ENCODE data around the gene ATP2B2.

ATP2B2 gene

DNA sequence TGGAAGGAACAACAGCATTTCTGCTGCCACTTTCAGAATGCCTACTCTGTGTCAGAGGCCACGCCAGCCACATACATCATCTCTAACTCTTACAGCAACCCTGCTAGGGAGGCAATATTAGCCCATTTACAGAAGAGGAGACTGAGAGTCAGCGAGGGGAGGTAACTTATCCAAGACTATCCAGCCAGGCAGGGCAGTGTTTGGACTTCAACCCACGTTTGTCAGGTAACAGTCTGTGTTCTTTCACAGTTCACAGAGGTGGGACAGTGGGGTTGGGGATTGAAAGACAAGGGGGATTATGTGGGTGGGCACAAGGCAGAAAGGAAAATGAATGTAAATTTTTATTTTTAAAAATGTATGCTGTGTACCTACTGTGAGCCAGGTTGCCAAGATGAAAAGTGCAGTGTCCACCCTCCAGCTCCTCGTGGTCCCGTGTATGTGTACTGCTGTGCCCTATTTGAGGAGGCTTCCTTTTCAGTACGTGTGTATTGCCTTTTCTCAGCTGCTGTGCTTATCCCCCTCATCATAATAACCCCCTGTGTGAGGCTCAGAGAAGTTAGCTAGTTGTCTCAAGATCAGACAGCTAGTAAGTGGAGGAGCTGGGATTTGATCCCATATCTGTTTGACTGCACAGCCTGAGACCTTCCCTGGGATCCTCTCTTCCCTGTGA, 16.5 kb upstream of the ATP2B2 start:
- no peak overlapping the region for H3K4me3 Mint-ChIP-seq
- peaks cover 20% of the 10 kb centered on the region for H3K27me3 Mint-ChIP-seq
- H3K36me3 Mint-ChIP-seq = no peaks in the 10 kb centered on the region
- H3K27ac Mint-ChIP-seq = no peak overlapping the region
- H3K9me3 Mint-ChIP-seq (ENCODE audit: low read depth) = no peaks in the 10 kb centered on the region
- H3K4me1 Mint-ChIP-seq (ENCODE audit: low read depth) = no peaks in the 10 kb centered on the region

DNA sequence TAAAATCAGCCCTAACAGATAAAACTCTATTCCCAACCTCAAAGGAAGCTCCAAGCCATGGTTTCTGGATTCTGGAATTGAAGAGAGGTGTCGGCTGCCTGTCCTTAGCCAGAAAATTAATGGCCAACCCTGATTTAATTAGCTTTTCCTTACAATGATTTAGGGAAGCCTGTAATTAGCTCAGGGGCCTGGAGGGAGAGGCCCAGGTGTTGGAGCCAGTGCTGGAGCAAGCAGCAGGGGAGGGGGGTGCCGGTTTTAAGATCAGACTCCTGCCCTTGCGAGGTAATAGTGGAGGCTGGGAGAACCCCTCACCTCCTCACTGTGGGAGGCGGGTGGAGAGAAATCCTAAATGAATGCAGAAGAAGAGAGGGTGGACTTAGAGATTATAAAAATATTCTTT, 14.7 kb upstream of the ATP2B2 start:
- Mint-ChIP-seq H3K27me3 (peaks cover 12% of the 10 kb centered on the region), H3K36me3 (no peaks in the 10 kb centered on the region), H3K27ac (no peak overlapping the region), H3K9me3 (ENCODE audit: low read depth) (no peaks in the 10 kb centered on the region), H3K4me3 (no peak overlapping the region), H3K4me1 (ENCODE audit: low read depth) (no peaks in the 10 kb centered on the region)

- no peak overlapping the region for H3K27ac Mint-ChIP-seq
Measured at GRCh38 chr3:10519236-10519635, 13.8 kb upstream of the ATP2B2 start.

GRCh38 chr3:10518506-10519150, 13.2 kb upstream of the ATP2B2 start:
- no peaks in the 10 kb centered on the region for H3K4me1 Mint-ChIP-seq (ENCODE audit: low read depth)
- no peaks in the 10 kb centered on the region for H3K9me3 Mint-ChIP-seq (ENCODE audit: low read depth)
- H3K36me3 Mint-ChIP-seq = no peaks in the 10 kb centered on the region
- H3K27ac Mint-ChIP-seq = no peak overlapping the region
- peaks cover 4% of the 10 kb centered on the region for H3K27me3 Mint-ChIP-seq
- no peak overlapping the region for H3K4me3 Mint-ChIP-seq

More at GRCh38 chr3:10519236-10519635, 13.8 kb upstream of the ATP2B2 start:
- Mint-ChIP-seq H3K4me1 (ENCODE audit: low read depth) (no peaks in the 10 kb centered on the region), H3K27me3 (peaks cover 6% of the 10 kb centered on the region), H3K9me3 (ENCODE audit: low read depth) (no peaks in the 10 kb centered on the region), H3K36me3 (no peaks in the 10 kb centered on the region), H3K4me3 (no peak overlapping the region)

- H3K4me1 Mint-ChIP-seq (ENCODE audit: low read depth) = no peaks in the 10 kb centered on the region
- H3K36me3 Mint-ChIP-seq = no peaks in the 10 kb centered on the region
- no peak overlapping the region for H3K27ac Mint-ChIP-seq
- peaks cover 4% of the 10 kb centered on the region for H3K27me3 Mint-ChIP-seq
- no peak overlapping the region for H3K4me3 Mint-ChIP-seq
- no peaks in the 10 kb centered on the region for H3K9me3 Mint-ChIP-seq (ENCODE audit: low read depth)
Measured at GRCh38 chr3:10517627-10518026, 12.2 kb upstream of the ATP2B2 start.

DNA sequence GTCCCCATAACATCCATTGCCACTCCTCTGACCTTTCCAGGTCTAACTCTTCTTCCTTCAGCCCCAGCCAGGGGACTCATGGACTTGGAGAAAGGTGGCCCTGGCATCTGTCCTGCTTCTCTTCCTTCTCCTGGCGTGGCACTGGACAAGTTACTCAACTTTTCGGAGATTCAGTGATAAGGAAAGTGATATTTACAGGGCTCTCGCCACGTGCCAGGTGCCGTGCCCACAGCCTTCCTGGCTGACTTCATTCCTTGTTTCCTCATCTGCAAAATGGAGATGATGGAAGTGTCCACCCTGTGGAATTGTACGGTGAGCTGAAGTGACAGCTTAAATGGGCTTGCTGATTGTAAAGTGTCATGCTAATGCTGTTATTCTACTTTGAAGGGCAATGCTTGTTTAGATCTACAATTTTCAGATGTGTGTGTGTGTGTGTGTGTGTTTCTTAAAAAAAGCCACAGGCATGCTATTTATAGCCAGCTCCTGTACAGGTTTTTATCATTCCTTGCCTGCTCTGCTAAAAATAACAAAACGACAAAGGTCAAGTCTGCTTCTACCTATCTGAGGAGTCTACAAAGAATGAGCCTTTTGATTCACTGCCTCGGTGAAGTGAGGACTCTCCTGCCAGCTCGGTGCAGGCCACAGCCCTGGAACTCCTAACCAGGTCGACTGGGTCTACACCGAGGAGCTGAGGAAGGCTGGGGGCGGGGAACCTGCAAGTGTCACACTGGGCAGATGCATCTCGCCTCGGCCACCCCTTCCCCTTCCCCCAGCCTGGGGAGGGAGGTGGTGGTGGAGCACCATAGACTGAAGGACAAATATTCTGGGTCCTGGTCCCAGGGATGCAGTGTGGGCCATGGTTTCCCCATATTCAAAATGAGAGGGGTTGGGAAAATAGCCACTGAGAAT, 11.4 kb upstream of the ATP2B2 start:
- Mint-ChIP-seq H3K9me3 (ENCODE audit: low read depth) (no peaks in the 10 kb centered on the region), H3K4me3 (no peak overlapping the region), H3K36me3 (no peaks in the 10 kb centered on the region), H3K4me1 (ENCODE audit: low read depth) (no peaks in the 10 kb centered on the region), H3K27ac (no peak overlapping the region), H3K27me3 (peaks cover 4% of the 10 kb centered on the region)

GRCh38 chr3:10515884-10516495, 10.6 kb upstream of the ATP2B2 start:
- H3K4me3 Mint-ChIP-seq = no peak overlapping the region
- H3K9me3 Mint-ChIP-seq (ENCODE audit: low read depth) = no peaks in the 10 kb centered on the region
- no peaks in the 10 kb centered on the region for H3K4me1 Mint-ChIP-seq (ENCODE audit: low read depth)
- H3K27me3 Mint-ChIP-seq = no peaks in the 10 kb centered on the region
- no peak overlapping the region for H3K27ac Mint-ChIP-seq
- no peaks in the 10 kb centered on the region for H3K36me3 Mint-ChIP-seq

DNA sequence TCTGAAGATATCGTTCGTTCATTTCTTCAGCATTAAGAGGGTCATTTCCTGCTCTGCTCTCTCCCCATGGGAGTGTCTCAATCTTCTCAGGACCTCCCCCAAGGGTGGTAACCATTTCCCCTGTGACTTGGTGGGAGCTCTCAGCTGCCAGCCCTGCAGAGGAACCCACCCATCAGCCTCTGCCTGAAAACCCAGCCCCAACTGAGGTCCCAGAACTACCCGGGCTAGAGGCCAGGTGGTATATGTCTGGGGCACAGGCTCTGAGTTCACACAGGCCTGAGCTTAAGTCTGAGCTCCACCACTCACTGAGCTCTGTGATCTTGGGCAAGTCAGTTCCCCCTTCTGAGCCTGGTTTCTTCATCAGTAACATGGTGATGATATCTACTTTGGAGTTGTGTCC, 10.0 kb upstream of the ATP2B2 start:
- Mint-ChIP-seq H3K4me3 (no peak overlapping the region), H3K36me3 (no peaks in the 10 kb centered on the region), H3K9me3 (ENCODE audit: low read depth) (no peaks in the 10 kb centered on the region), H3K4me1 (ENCODE audit: low read depth) (no peaks in the 10 kb centered on the region), H3K27me3 (no peaks in the 10 kb centered on the region), H3K27ac (no peak overlapping the region)

- H3K4me1 Mint-ChIP-seq (ENCODE audit: low read depth) = no peaks in the 10 kb centered on the region
- no peaks in the 10 kb centered on the region for H3K27me3 Mint-ChIP-seq
- H3K4me3 Mint-ChIP-seq = no peak overlapping the region
- H3K27ac Mint-ChIP-seq = no peak overlapping the region
- no peaks in the 10 kb centered on the region for H3K9me3 Mint-ChIP-seq (ENCODE audit: low read depth)
- H3K36me3 Mint-ChIP-seq = no peaks in the 10 kb centered on the region
Measured at GRCh38 chr3:10514407-10515069, 9.2 kb upstream of the ATP2B2 start.

- H3K4me3 Mint-ChIP-seq = no peak overlapping the region
- no peaks in the 10 kb centered on the region for H3K4me1 Mint-ChIP-seq (ENCODE audit: low read depth)
- no peaks in the 10 kb centered on the region for H3K9me3 Mint-ChIP-seq (ENCODE audit: low read depth)
- no peaks in the 10 kb centered on the region for H3K27me3 Mint-ChIP-seq
- no peak overlapping the region for H3K27ac Mint-ChIP-seq
- H3K36me3 Mint-ChIP-seq = no peaks in the 10 kb centered on the region
Measured at GRCh38 chr3:10513306-10513705, 7.9 kb upstream of the ATP2B2 start.

- Mint-ChIP-seq H3K4me3 (no peak overlapping the region), H3K27ac (no peak overlapping the region), H3K4me1 (ENCODE audit: low read depth) (no peaks in the 10 kb centered on the region), H3K36me3 (no peaks in the 10 kb centered on the region), H3K27me3 (no peaks in the 10 kb centered on the region), H3K9me3 (ENCODE audit: low read depth) (no peaks in the 10 kb centered on the region)
Measured at GRCh38 chr3:10512687-10513086, 7.3 kb upstream of the ATP2B2 start.

GRCh38 chr3:10511809-10512494, 6.6 kb upstream of the ATP2B2 start:
- no peaks in the 10 kb centered on the region for H3K27me3 Mint-ChIP-seq
- H3K36me3 Mint-ChIP-seq = no peaks in the 10 kb centered on the region
- H3K27ac Mint-ChIP-seq = no peak overlapping the region
- no peaks in the 10 kb centered on the region for H3K4me1 Mint-ChIP-seq (ENCODE audit: low read depth)
- H3K4me3 Mint-ChIP-seq = no peak overlapping the region
- H3K9me3 Mint-ChIP-seq (ENCODE audit: low read depth) = no peaks in the 10 kb centered on the region

DNA sequence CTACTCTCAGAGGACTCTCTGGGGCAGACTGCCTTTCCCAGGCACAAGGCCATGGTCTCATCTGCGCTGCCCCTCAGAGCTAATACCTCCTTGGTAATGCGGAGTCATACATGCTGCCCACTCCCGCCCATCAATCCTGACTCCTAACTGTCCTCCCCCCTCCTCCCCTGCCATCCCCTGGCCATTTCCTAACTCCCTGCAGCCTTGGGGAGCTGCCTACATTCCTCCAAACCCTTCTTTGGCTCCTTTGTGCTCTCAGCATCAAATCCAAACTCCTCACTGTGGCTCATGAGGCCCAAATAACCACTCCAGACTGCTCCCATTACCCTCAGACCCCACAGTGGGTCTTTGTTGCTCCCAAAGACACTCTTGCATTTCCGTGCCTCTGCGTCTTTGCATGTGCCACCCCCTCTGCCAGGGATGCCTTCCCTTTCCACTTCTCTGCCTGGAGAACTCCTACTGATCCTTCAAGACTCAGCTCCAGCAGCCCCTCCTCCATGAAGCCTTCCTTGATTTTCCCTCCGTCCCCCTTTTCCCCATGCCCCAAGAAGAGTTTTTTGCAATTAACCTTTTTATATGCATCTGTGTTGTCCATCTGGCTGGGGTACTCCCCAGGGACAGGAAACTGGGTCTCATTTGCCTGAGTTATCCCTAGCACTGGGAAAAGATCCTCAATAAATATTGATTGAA, 5.5 kb upstream of the ATP2B2 start:
- no peaks in the 10 kb centered on the region for H3K4me1 Mint-ChIP-seq (ENCODE audit: low read depth)
- no peak overlapping the region for H3K4me3 Mint-ChIP-seq
- H3K27ac Mint-ChIP-seq = no peak overlapping the region
- no peaks in the 10 kb centered on the region for H3K36me3 Mint-ChIP-seq
- no peaks in the 10 kb centered on the region for H3K9me3 Mint-ChIP-seq (ENCODE audit: low read depth)
- H3K27me3 Mint-ChIP-seq = no peaks in the 10 kb centered on the region

All from activated naive CD8-positive, alpha-beta T cell (primary cell).